ENCODE data around the gene LRP11. TPM values are rescaled to one million over a fixed set of nuclear protein-coding genes. Genes with fewer than 3 reads are reported as not detected.

The LRP11 gene
- polyA plus RNA-seq, 3 donors: 0.20 to 0.41 (median 0.32) TPM

- intact Hi-C loops (cut with micrococcal nuclease): no loop called here
- Mint-ChIP-seq H3K27ac (no peak overlapping the region), H3K9me3 (peaks cover 0 to 9% (median 4%) of the 10 kb centered on the region in 7 donors)
Observed at GRCh38 chr6:149871182-149871581, 7.0 kb upstream of the LRP11 start.

GRCh38 chr6:149869275-149869892 lies 5.2 kb upstream of the LRP11 start:
- H3K4me1 ChIP-seq (ENCODE audit: control insufficient read depth in 1 of 2, insufficient read depth in 2 of 2, low read length in 2 of 2): peaks cover 6 to 8% of the 10 kb centered on the region in 2 donors
- H3K36me3 ChIP-seq (replicated peaks in 1 of 2; ENCODE audit: control insufficient read depth in 1 of 2, insufficient read depth in 2 of 2, low read length in 2 of 2): no peaks in the 10 kb centered on the region
- no peaks in the 10 kb centered on the region for H4K20me1 ChIP-seq (ENCODE audit: insufficient read depth, low read length)
- no peak overlapping the region for H3K9ac ChIP-seq (ENCODE audit: insufficient read depth, low read length, poor library complexity, severe bottlenecking)
- no peak overlapping the region for H3K4me3 ChIP-seq (replicated peaks in 1 of 3; ENCODE audit: low read depth in 2 of 3, low read length in 3 of 3)
- peaks cover 0 to 9% (median 4%) of the 10 kb centered on the region in 7 donors for H3K9me3 Mint-ChIP-seq
- H2AFZ ChIP-seq (ENCODE audit: insufficient read depth, low read depth, low read length, poor library complexity, severe bottlenecking): no peak overlapping the region
- H3K4me2 ChIP-seq (replicated peaks; ENCODE audit: extremely low read depth, low read length, poor library complexity, severe bottlenecking): no peak overlapping the region
- no peak overlapping the region for H3K4me3 Mint-ChIP-seq
- TF ChIP-seq, protein P1, sequence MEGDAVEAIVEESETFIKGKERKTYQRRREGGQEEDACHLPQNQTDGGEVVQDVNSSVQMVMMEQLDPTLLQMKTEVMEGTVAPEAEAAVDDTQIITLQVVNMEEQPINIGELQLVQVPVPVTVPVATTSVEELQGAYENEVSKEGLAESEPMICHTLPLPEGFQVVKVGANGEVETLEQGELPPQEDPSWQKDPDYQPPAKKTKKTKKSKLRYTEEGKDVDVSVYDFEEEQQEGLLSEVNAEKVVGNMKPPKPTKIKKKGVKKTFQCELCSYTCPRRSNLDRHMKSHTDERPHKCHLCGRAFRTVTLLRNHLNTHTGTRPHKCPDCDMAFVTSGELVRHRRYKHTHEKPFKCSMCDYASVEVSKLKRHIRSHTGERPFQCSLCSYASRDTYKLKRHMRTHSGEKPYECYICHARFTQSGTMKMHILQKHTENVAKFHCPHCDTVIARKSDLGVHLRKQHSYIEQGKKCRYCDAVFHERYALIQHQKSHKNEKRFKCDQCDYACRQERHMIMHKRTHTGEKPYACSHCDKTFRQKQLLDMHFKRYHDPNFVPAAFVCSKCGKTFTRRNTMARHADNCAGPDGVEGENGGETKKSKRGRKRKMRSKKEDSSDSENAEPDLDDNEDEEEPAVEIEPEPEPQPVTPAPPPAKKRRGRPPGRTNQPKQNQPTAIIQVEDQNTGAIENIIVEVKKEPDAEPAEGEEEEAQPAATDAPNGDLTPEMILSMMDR (IDR thresholded peaks at IDR 0.05): no peak
- peaks cover 0 to 3% of the 10 kb centered on the region in 2 donors for H3K9me3 ChIP-seq (replicated peaks in 1 of 2; ENCODE audit: control insufficient read depth in 1 of 2, insufficient read depth in 1 of 2, low read length in 2 of 2)
- no peaks in the 10 kb centered on the region for H3K27me3 ChIP-seq (ENCODE audit: control insufficient read depth in 2 of 2, insufficient read depth in 2 of 2, low read length in 2 of 2)
- WGBS (ENCODE audit: insufficient coverage): 42% methylated on average over 7 of the region's 10 CpGs
- intact Hi-C loops (cut with micrococcal nuclease): loop anchor here in 1 of 2 donors (10.0 kb wide), 1 partner anchor 145 kb away; no protein-coding TSS in a partner anchor
- peaks cover 4 to 6% (median 6%) of the 10 kb centered on the region in 3 donors for H3K27me3 Mint-ChIP-seq (ENCODE audit: low read depth in 3 of 3)
- peaks cover 7% of the 10 kb centered on the region for H3K4me1 Mint-ChIP-seq
- no peak overlapping the region for H3K27ac ChIP-seq (ENCODE audit: low read depth in 1 of 2, low read length in 2 of 2)
- no peak overlapping the region for H3K27ac Mint-ChIP-seq
- no peak for DNase-seq
- no peaks in the 10 kb centered on the region for H3K36me3 Mint-ChIP-seq
- H3K79me2 ChIP-seq (ENCODE audit: insufficient read depth, low read length): no peaks in the 10 kb centered on the region

More at GRCh38 chr6:149871182-149871581, 7.0 kb upstream of the LRP11 start:
- WGBS (ENCODE audit: insufficient coverage): no CpG with 5 or more reads among the region's 2 CpGs
- Histone ChIP-seq H3K9ac (ENCODE audit: insufficient read depth, low read length, poor library complexity, severe bottlenecking) (no peak overlapping the region), H3K4me3 (replicated peaks in 1 of 3; ENCODE audit: low read depth in 2 of 3, low read length in 3 of 3) (no peak overlapping the region), H3K4me1 (ENCODE audit: control insufficient read depth in 1 of 2, insufficient read depth in 2 of 2, low read length in 2 of 2) (no peaks in the 10 kb centered on the region), H3K79me2 (ENCODE audit: insufficient read depth, low read length) (no peaks in the 10 kb centered on the region), H3K27ac (ENCODE audit: low read depth in 1 of 2, low read length in 2 of 2) (no peak overlapping the region), H3K4me2 (replicated peaks; ENCODE audit: extremely low read depth, low read length, poor library complexity, severe bottlenecking) (no peak overlapping the region), H2AFZ (ENCODE audit: insufficient read depth, low read depth, low read length, poor library complexity, severe bottlenecking) (no peak overlapping the region), H3K9me3 (replicated peaks in 1 of 2; ENCODE audit: control insufficient read depth in 1 of 2, insufficient read depth in 1 of 2, low read length in 2 of 2) (peaks cover 0 to 3% of the 10 kb centered on the region in 2 donors), H4K20me1 (ENCODE audit: insufficient read depth, low read length) (no peaks in the 10 kb centered on the region), H3K27me3 (ENCODE audit: control insufficient read depth in 2 of 2, insufficient read depth in 2 of 2, low read length in 2 of 2) (peaks cover 0 to 2% of the 10 kb centered on the region in 2 donors), H3K36me3 (replicated peaks in 1 of 2; ENCODE audit: control insufficient read depth in 1 of 2, insufficient read depth in 2 of 2, low read length in 2 of 2) (no peaks in the 10 kb centered on the region)
- TF ChIP-seq, protein P1 (IDR thresholded peaks at IDR 0.05): no peak
- Mint-ChIP-seq H3K4me1 (peaks cover 3% of the 10 kb centered on the region), H3K4me3 (no peak overlapping the region), H3K27me3 (ENCODE audit: low read depth in 3 of 3) (peaks cover 4 to 7% (median 4%) of the 10 kb centered on the region in 3 donors), H3K36me3 (no peaks in the 10 kb centered on the region)
- DNase-seq: no peak
